Measurements from ENCODE around the gene IARS2. TPM values are rescaled to one million over a fixed set of nuclear protein-coding genes. Genes with fewer than 3 reads are reported as not detected.
A peak's percentile ranks its signal among the peaks of the same experiment; 100 is the strongest.

The IARS2 gene
- total RNA-seq (2021; ENCODE audit: unreplicated experiment) (106 TPM), Bru-seq, nascent RNA (percentile 81 among the genes with signal in this experiment), BruChase-seq, experiment 1, labeled RNA remaining after a 2-hour chase (percentile 81 among the genes with signal in this experiment), BruChase-seq, experiment 2, labeled RNA remaining after a 6-hour chase (percentile 91 among the genes with signal in this experiment)
- polyA plus RNA-seq (2012; ENCODE audit: insufficient read length), result 68.6 TPM
- long read RNA-seq, transcript IARS2-201 (23 exons, 3,560 nt), result major isoform, 282 of 316 reads
- long read RNA-seq, partial matches to known transcripts, result 19 of 316 reads
- long read RNA-seq, other reads (novel, unspliced or antisense), result 15 of 316 reads

- in situ Hi-C loops (cut with HindIII; ENCODE audit: low pct_unique_long_range_greater_than_20kb, low sequenced_read_pairs), result no loop called here
- ATAC-seq (peak; percentile 92), DNase-seq (ENCODE audit: low read depth, low spot score) (no peak)
- intact Hi-C loops (cut with micrococcal nuclease; ENCODE audit: unreplicated experiment), result no loop called here
- Histone ChIP-seq H3K9me3 (ENCODE audit: control insufficient read depth, insufficient read depth, low read depth, low read length) (no peaks in the 10 kb centered on the region), H3K4me3 (ENCODE audit: low read depth in 2 of 2, low read length in 2 of 2) (peak within 1 kb of the TSS; percentile 81 to 92), H3K4me1 (ENCODE audit: control insufficient read depth, insufficient read depth, low read length) (peaks cover 7% of the 10 kb centered on the region), H3K27me3 (ENCODE audit: control insufficient read depth, insufficient read depth, low read length) (no peaks in the 10 kb centered on the region), H3K27ac (ENCODE audit: low read length) (peak within 1 kb of the TSS; percentile 86), H3K36me3 (ENCODE audit: control insufficient read depth, insufficient read depth, low read length) (peaks cover 16% of the 10 kb centered on the region)
- TF ChIP-seq POLR2AphosphoS5 (IDR thresholded peaks at IDR 0.05; ENCODE audit: low read depth, low read length), result peak; percentile 82
- TF ChIP-seq, protein P1, sequence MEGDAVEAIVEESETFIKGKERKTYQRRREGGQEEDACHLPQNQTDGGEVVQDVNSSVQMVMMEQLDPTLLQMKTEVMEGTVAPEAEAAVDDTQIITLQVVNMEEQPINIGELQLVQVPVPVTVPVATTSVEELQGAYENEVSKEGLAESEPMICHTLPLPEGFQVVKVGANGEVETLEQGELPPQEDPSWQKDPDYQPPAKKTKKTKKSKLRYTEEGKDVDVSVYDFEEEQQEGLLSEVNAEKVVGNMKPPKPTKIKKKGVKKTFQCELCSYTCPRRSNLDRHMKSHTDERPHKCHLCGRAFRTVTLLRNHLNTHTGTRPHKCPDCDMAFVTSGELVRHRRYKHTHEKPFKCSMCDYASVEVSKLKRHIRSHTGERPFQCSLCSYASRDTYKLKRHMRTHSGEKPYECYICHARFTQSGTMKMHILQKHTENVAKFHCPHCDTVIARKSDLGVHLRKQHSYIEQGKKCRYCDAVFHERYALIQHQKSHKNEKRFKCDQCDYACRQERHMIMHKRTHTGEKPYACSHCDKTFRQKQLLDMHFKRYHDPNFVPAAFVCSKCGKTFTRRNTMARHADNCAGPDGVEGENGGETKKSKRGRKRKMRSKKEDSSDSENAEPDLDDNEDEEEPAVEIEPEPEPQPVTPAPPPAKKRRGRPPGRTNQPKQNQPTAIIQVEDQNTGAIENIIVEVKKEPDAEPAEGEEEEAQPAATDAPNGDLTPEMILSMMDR (IDR thresholded peaks at IDR 0.05), result no peak
- peak; percentile 75; the same call in 1 of the 2 replicates for TF ChIP-seq SIN3A (IDR thresholded peaks at IDR 0.05; ENCODE audit: borderline replicate concordance, insufficient read depth, low read depth, low read length)
- BruUV-seq (replicated peaks), result no TSS peak
- CTCF ChIA-PET, result no interaction called here
- POLR2A ChIA-PET, result no interaction called here
These were observed at the start of gene IARS2 for GRCh38 chr1:220094016-220094911. Gene IARS2, plus strand, starts transcription at chr1:220094132. Its CDS starts 85 bp downstream, at chr1:220094217.

DNA sequence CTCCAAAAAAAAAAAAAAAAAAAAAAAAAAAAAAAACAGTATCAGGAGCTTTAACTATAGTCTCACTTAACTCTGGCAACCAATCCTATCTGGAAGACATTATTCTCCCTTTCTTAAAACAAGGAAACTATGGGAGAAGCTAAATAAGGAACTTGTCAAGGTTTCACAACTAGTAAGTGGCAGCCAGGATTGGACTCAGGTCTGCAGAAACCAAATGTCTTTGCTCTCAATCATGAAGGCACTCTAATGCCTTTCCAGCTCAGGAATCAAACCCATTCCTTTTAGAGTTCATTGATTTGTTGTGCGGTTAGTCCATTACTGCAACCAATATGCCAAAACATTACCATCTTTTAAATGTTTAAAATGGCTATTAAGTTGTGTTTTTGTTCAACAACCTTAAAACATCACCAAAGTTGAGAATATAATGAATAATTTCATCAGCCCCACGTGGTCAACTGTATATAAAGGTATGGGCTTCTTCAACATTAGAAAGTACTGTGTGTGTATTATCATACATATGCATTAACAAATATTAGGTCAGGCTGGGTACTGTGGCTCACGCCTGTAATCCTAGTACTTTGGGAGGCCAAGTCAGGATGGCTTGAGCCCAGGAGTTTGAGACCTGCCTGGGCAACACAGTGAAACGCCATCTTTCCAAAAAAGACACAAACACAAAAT lies 49.1 kb upstream of the IARS2 start:
- DNase-seq (ENCODE audit: low read depth, low spot score), result no peak
- ATAC-seq, result no peak
- BruUV-seq (replicated peaks), result no TSS peak
- H3K4me3 ChIP-seq (ENCODE audit: low read depth in 2 of 2, low read length in 2 of 2), result peak overlapping the region; percentile 86 to 92
- H3K9me3 ChIP-seq (ENCODE audit: control insufficient read depth, insufficient read depth, low read depth, low read length), result no peaks in the 10 kb centered on the region
- ChIA-PET CTCF (no interaction called here), POLR2A (no interaction called here)
- peak overlapping the region; percentile 95 for H3K27ac ChIP-seq (ENCODE audit: low read length)
- intact Hi-C loops (cut with micrococcal nuclease; ENCODE audit: unreplicated experiment) (no loop called here), in situ Hi-C loops (cut with HindIII; ENCODE audit: low pct_unique_long_range_greater_than_20kb, low sequenced_read_pairs) (no loop called here)
- peaks cover 4% of the 10 kb centered on the region; the same call in 1 of the 2 replicates for H3K4me1 ChIP-seq (ENCODE audit: control insufficient read depth, insufficient read depth, low read length)
- no peak for TF ChIP-seq TCF7L2 (IDR thresholded peaks at IDR 0.05; ENCODE audit: low read depth, low read length)
- H3K27me3 ChIP-seq (ENCODE audit: control insufficient read depth, insufficient read depth, low read length), result no peaks in the 10 kb centered on the region
- peaks cover 10% of the 10 kb centered on the region for H3K36me3 ChIP-seq (ENCODE audit: control insufficient read depth, insufficient read depth, low read length)

GRCh38 chr1:220045356-220046051 lies 48.4 kb upstream of the IARS2 start:
- in situ Hi-C loops (cut with HindIII; ENCODE audit: low pct_unique_long_range_greater_than_20kb, low sequenced_read_pairs), result no loop called here

More at GRCh38 chr1:220045356-220046051, 48.4 kb upstream of the IARS2 start:
- peaks cover 5% of the 10 kb centered on the region; the same call in 1 of the 2 replicates for H3K36me3 ChIP-seq (ENCODE audit: control insufficient read depth, insufficient read depth, low read length)
- ChIA-PET CTCF (no interaction called here), POLR2A (interaction anchor here (0.6 kb wide), 1 partner anchor 47 kb away, joined by 3 read pairs; no protein-coding TSS in a partner anchor)
- no peaks in the 10 kb centered on the region for H3K27me3 ChIP-seq (ENCODE audit: control insufficient read depth, insufficient read depth, low read length)
- intact Hi-C loops (cut with micrococcal nuclease; ENCODE audit: unreplicated experiment), result no loop called here
- DNase-seq (ENCODE audit: low read depth, low spot score), result peak; percentile 12
- H3K27ac ChIP-seq (ENCODE audit: low read length), result peak overlapping the region; percentile 95
- BruUV-seq (replicated peaks), result TSS peak; percentile 73
- no peaks in the 10 kb centered on the region for H3K9me3 ChIP-seq (ENCODE audit: control insufficient read depth, insufficient read depth, low read depth, low read length)
- TF ChIP-seq TCF7L2 (IDR thresholded peaks at IDR 0.05; ENCODE audit: low read depth, low read length), result no peak
- TF ChIP-seq, protein P1 (IDR thresholded peaks at IDR 0.05), result no peak
- TF ChIP-seq SIN3A (IDR thresholded peaks at IDR 0.05; ENCODE audit: borderline replicate concordance, insufficient read depth, low read depth, low read length), result no peak; the same call in 1 of the 2 replicates
- TF ChIP-seq POLR2AphosphoS5 (IDR thresholded peaks at IDR 0.05; ENCODE audit: low read depth, low read length), result no peak
- TF ChIP-seq, protein P2, sequence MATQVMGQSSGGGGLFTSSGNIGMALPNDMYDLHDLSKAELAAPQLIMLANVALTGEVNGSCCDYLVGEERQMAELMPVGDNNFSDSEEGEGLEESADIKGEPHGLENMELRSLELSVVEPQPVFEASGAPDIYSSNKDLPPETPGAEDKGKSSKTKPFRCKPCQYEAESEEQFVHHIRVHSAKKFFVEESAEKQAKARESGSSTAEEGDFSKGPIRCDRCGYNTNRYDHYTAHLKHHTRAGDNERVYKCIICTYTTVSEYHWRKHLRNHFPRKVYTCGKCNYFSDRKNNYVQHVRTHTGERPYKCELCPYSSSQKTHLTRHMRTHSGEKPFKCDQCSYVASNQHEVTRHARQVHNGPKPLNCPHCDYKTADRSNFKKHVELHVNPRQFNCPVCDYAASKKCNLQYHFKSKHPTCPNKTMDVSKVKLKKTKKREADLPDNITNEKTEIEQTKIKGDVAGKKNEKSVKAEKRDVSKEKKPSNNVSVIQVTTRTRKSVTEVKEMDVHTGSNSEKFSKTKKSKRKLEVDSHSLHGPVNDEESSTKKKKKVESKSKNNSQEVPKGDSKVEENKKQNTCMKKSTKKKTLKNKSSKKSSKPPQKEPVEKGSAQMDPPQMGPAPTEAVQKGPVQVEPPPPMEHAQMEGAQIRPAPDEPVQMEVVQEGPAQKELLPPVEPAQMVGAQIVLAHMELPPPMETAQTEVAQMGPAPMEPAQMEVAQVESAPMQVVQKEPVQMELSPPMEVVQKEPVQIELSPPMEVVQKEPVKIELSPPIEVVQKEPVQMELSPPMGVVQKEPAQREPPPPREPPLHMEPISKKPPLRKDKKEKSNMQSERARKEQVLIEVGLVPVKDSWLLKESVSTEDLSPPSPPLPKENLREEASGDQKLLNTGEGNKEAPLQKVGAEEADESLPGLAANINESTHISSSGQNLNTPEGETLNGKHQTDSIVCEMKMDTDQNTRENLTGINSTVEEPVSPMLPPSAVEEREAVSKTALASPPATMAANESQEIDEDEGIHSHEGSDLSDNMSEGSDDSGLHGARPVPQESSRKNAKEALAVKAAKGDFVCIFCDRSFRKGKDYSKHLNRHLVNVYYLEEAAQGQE (IDR thresholded peaks at IDR 0.05; ENCODE audit: insufficient read depth in 1 of 2, low read depth in 2 of 2, low read length in 1 of 2), result no peak
- peaks cover 4% of the 10 kb centered on the region; the same call in 1 of the 2 replicates for H3K4me1 ChIP-seq (ENCODE audit: control insufficient read depth, insufficient read depth, low read length)
- no peak for ATAC-seq
- H3K4me3 ChIP-seq (ENCODE audit: low read depth in 2 of 2, low read length in 2 of 2), result peak overlapping the region; percentile 86 to 92

Measured in Panc1 (cell line).